ENCODE data around the gene POLR2E. TPM values are rescaled to one million over a fixed set of nuclear protein-coding genes. Genes with fewer than 3 reads are reported as not detected.

The POLR2E gene
- total and polyA plus RNA-seq, 2 of the 13 experiments (the other 11 are each of a cell fraction or from before 2014, with no cell fraction given) = 140 to 272 TPM

DNA sequence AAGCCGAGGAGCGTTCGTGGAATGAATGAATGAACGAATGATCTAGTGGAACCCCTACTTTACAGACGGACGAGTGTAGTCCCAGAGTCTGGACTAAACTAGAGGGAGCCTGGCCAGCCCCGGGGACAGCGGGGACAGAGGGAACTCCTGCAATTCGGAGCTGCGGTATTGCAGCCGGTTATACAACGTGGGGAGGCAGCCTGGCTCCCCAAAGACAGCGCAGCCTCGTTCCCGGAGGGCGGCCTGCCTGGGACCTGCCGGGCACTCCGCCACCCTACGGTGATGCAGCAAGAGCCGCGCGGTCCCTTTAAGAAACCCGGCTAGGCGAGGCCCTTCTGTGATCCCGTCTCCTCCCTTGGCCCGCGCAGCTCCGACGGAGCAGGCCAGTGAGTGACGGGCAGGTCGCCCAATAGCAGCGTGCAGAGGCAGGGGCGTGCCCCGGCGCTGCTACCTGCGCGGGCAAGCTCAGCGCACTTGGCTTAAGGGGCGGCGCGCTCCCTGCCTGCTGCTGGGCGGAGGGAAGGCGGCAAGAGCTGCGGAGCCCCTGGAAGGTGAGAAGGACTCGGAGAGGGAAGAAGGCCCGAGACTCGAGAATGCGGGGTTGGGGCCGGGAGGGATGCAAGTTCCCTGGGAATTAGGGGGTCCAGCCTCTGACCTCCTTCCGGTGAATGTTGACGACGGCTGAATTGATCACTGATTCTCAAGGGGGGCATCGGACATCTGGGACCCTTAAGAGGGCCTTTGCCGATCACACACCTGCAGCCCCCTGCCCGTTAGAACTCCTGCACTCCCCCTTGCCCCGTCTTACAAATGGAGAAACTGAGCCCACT lies 55.3 kb downstream of the POLR2E start, which contains the start of gene ABCA7 (continued):
- no peak for TF ChIP-seq ZFP41 (CRISPR knock-in tag; IDR thresholded peaks at IDR 0.05; ENCODE audit: borderline replicate concordance)
- TF ChIP-seq ZNF605 (CRISPR knock-in tag; IDR thresholded peaks at IDR 0.05) = peak; percentile 36; the same call in 1 of the 2 replicates
- TF ChIP-seq ZNF124 (CRISPR knock-in tag; IDR thresholded peaks at IDR 0.05) = 0 out of 2 replicates have a peak, but pooled peaks have one; percentile 44
- TF ChIP-seq THYN1 (CRISPR knock-in tag; IDR thresholded peaks at IDR 0.05; ENCODE audit: borderline replicate concordance, low read depth) = no peak
- no peak for TF ChIP-seq NKX3-1 (CRISPR knock-in tag; IDR thresholded peaks at IDR 0.05)
- no peak for TF ChIP-seq EHMT2 (IDR thresholded peaks at IDR 0.05; ENCODE audit: borderline replicate concordance, low read depth, low read length)
- 0 out of 2 replicates have a peak, but pooled peaks have one; percentile 37 for TF ChIP-seq ZNF329 (CRISPR knock-in tag; IDR thresholded peaks at IDR 0.05; ENCODE audit: low read depth)
- no peak for TF ChIP-seq SIX4 (CRISPR knock-in tag; IDR thresholded peaks at IDR 0.05)
- TF ChIP-seq, protein P1, sequence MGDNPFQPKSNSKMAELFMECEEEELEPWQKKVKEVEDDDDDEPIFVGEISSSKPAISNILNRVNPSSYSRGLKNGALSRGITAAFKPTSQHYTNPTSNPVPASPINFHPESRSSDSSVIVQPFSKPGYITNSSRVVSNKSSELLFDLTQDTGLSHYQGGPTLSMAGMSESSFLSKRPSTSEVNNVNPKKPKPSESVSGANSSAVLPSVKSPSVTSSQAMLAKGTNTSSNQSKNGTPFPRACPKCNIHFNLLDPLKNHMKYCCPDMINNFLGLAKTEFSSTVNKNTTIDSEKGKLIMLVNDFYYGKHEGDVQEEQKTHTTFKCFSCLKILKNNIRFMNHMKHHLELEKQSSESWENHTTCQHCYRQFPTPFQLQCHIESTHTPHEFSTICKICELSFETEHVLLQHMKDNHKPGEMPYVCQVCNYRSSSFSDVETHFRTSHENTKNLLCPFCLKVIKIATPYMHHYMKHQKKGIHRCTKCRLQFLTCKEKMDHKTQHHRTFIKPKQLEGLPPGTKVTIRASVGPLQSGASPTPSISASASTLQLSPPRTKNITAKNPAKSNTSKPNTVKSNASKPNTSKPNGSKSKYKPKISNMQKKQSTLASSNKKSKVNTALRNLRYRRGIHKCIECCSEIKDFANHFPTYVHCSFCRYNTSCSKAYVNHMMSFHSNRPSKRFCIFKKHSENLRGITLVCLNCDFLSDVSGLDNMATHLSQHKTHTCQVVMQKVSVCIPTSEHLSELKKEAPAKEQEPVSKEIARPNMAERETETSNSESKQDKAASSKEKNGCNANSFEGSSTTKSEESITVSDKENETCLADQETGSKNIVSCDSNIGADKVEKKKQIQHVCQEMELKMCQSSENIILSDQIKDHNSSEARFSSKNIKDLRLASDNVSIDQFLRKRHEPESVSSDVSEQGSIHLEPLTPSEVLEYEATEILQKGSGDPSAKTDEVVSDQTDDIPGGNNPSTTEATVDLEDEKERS (CRISPR knock-in tag; IDR thresholded peaks at IDR 0.05) = no peak
- peak; percentile 34 for TF ChIP-seq RAD21 (CRISPR knock-in tag; IDR thresholded peaks at IDR 0.05)
- no peak for TF ChIP-seq ZFP1 (CRISPR knock-in tag; IDR thresholded peaks at IDR 0.05)
- peak; percentile 41 for TF ChIP-seq TBX2 (CRISPR knock-in tag; IDR thresholded peaks at IDR 0.05; ENCODE audit: borderline replicate concordance)
- TF ChIP-seq GZF1 (CRISPR knock-in tag; IDR thresholded peaks at IDR 0.05) = no peak
- no peak for TF ChIP-seq ZSCAN22 (CRISPR knock-in tag; IDR thresholded peaks at IDR 0.05)
- TF ChIP-seq, protein P2, sequence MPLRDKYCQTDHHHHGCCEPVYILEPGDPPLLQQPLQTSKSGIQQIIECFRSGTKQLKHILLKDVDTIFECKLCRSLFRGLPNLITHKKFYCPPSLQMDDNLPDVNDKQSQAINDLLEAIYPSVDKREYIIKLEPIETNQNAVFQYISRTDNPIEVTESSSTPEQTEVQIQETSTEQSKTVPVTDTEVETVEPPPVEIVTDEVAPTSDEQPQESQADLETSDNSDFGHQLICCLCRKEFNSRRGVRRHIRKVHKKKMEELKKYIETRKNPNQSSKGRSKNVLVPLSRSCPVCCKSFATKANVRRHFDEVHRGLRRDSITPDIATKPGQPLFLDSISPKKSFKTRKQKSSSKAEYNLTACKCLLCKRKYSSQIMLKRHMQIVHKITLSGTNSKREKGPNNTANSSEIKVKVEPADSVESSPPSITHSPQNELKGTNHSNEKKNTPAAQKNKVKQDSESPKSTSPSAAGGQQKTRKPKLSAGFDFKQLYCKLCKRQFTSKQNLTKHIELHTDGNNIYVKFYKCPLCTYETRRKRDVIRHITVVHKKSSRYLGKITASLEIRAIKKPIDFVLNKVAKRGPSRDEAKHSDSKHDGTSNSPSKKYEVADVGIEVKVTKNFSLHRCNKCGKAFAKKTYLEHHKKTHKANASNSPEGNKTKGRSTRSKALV (CRISPR knock-in tag; IDR thresholded peaks at IDR 0.05) = no peak
- no peak for TF ChIP-seq MAZ (IDR thresholded peaks at IDR 0.05; ENCODE audit: borderline replicate concordance, low read depth, low read length)
- peak; percentile 65; the same call in 1 of the 2 replicates for TF ChIP-seq MAZ (CRISPR knock-in tag; IDR thresholded peaks at IDR 0.05; ENCODE audit: low read depth)
- TF ChIP-seq ZMYM3 (CRISPR knock-in tag; IDR thresholded peaks at IDR 0.05) = peak; percentile 17; the same call in 1 of the 2 replicates
- TF ChIP-seq ZNF382 (CRISPR knock-in tag; IDR thresholded peaks at IDR 0.05; ENCODE audit: borderline replicate concordance) = no peak
- TF ChIP-seq, protein P3, sequence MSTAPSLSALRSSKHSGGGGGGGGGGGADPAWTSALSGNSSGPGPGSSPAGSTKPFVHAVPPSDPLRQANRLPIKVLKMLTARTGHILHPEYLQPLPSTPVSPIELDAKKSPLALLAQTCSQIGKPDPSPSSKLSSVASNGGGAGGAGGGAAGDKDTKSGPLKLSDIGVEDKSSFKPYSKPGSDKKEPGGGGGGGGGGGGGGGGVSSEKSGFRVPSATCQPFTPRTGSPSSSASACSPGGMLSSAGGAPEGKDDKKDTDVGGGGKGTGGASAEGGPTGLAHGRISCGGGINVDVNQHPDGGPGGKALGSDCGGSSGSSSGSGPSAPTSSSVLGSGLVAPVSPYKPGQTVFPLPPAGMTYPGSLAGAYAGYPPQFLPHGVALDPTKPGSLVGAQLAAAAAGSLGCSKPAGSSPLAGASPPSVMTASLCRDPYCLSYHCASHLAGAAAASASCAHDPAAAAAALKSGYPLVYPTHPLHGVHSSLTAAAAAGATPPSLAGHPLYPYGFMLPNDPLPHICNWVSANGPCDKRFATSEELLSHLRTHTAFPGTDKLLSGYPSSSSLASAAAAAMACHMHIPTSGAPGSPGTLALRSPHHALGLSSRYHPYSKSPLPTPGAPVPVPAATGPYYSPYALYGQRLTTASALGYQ (CRISPR knock-in tag; IDR thresholded peaks at IDR 0.05) = no peak
- no peak for TF ChIP-seq NR1H2 (CRISPR knock-in tag; IDR thresholded peaks at IDR 0.05; ENCODE audit: borderline replicate concordance, low read depth)
- no peak for TF ChIP-seq SOX6 (IDR thresholded peaks at IDR 0.05)
- TF ChIP-seq SOX6 (CRISPR knock-in tag; IDR thresholded peaks at IDR 0.05) = peak; percentile 36; the same call in 1 of the 2 replicates
